HepG2 (cell line): ENCODE measurements around the gene MRPL20. TPM values are rescaled to one million over a fixed set of nuclear protein-coding genes. Genes with fewer than 3 reads are reported as not detected.

ENCODE experiments used
- ATAC-seq: fragments of 200-7000 bp; cut with Tn5 transposase; 3 replicates; pipeline ENCODE4 v1.9.1; 2020; ENCODE audit warnings: mild to moderate bottlenecking, moderate library complexity
- BruUV-seq: library from RNA; stranded (reverse); fragments of 400-500 nt; replicated peaks from 2 replicates; lab custom pipeline; 2021; lab: Mats Ljungman, UMichigan
- CTCF ChIA-PET: fragments of 300-600 bp; formaldehyde crosslinking; extraction: SDS; loops from one replicate; lab custom pipeline; 2021; ENCODE audit warnings: low total read pairs, inconsistent platforms, low intra/inter-chr PET ratio; lab: Yijun Ruan, JAX
- POLR2A ChIA-PET: fragments of 350-600 bp; sonication (Branson Sonifier 250); formaldehyde crosslinking; loops from one replicate; lab custom pipeline; 2020; ENCODE audit warnings: antibody characterized with exemption, inconsistent platforms; lab: Yijun Ruan, JAX
- DNase-seq: peaks from one replicate; pipeline ENCODE4 v3.0.0-alpha.2; 2015; ENCODE audit warnings: low spot score
- FAIRE-seq: peaks from 3 replicates; lab custom pipeline; 2011; peaks lifted over from hg19 to GRCh38; lab: Jason Lieb, UNC
- H2AFZ ChIP-seq: one replicate; pipeline ENCODE4 v1.6.1; 2011; ENCODE audit warnings: low read length, inconsistent platforms
- H3K27ac ChIP-seq: fragments of 300-600 bp; 3 replicates; pipeline ENCODE4 v1.8.0; 2011; ENCODE audit warnings: mixed run types, mild to moderate bottlenecking, mixed read lengths, low read length, inconsistent platforms; ENCODE audit not compliant: insufficient read depth; ENCODE audit errors: extremely low read length
- H3K27me3 ChIP-seq, 2 experiments: fragments of 200-600 bp in 1 of 2; 2 replicates in 1 of 2; 3 replicates in 1 of 2; pipeline versions ENCODE4 v1.6.0 to v1.8.0; 2011; ENCODE audit warnings: low read length in 2 of 2, mild to moderate bottlenecking in 2 of 2, moderate library complexity in 2 of 2, inconsistent platforms in 1 of 2; ENCODE audit not compliant: insufficient read depth in 2 of 2, control insufficient read depth in 1 of 2
- H3K36me3 ChIP-seq, 2 experiments: fragments of 200-600 bp in 1 of 2; replicated peaks in 1 of 2; 2 replicates in 1 of 2; 3 replicates in 1 of 2; pipeline versions ENCODE4 v1.5.1 to v1.8.0; 2011; ENCODE audit warnings: low read length in 2 of 2, inconsistent platforms in 1 of 2; ENCODE audit not compliant: insufficient read depth in 2 of 2, control insufficient read depth in 1 of 2
- H3K4me1 ChIP-seq: 2 replicates; pipeline ENCODE4 v1.5.1; 2012; ENCODE audit warnings: low read length, inconsistent platforms; ENCODE audit not compliant: insufficient read depth
- H3K4me2 ChIP-seq: 2 replicates; pipeline ENCODE4 v1.6.0; 2011; ENCODE audit warnings: low read depth, low read length, inconsistent platforms
- H3K4me3 ChIP-seq, 3 experiments: fragments of 200-600 bp in 1 of 3; sonication (generic), shearing (Covaris generic) in 1 of 3; replicated peaks in 1 of 3; 2 replicates each; pipeline ENCODE4 v1.5.1; 2011 to 2016; ENCODE audit warnings: low read length in 3 of 3, inconsistent platforms in 2 of 3, low read depth in 2 of 3, mild to moderate bottlenecking in 2 of 3, control low read depth in 1 of 3, mixed read lengths in 1 of 3; ENCODE audit not compliant: insufficient read depth in 1 of 3
- H3K79me2 ChIP-seq: one replicate; pipeline ENCODE4 v1.6.1; 2011; ENCODE audit warnings: low read length, inconsistent platforms; ENCODE audit not compliant: insufficient read depth
- H3K9ac ChIP-seq: 2 replicates; pipeline ENCODE4 v1.6.0; 2011; ENCODE audit warnings: mild to moderate bottlenecking, low read depth, low read length, inconsistent platforms; ENCODE audit not compliant: insufficient read depth
- H3K9me3 ChIP-seq: 2 replicates; pipeline ENCODE4 v1.5.1; 2012; ENCODE audit warnings: mild to moderate bottlenecking, low read length
- H4K20me1 ChIP-seq: 2 replicates; pipeline ENCODE4 v1.6.0; 2011; ENCODE audit warnings: inconsistent platforms, mild to moderate bottlenecking, low read length, moderate library complexity; ENCODE audit not compliant: insufficient read depth
- BORCS8-MEF2B ChIP-seq: sonication (generic); formaldehyde crosslinking; IDR thresholded peaks from 2 replicates; pipeline ENCODE4 v1.8.0; 2022; ENCODE audit warnings: mild to moderate bottlenecking, missing genetic modification reagents
- LBX2 ChIP-seq: sonication (generic); formaldehyde crosslinking; IDR thresholded peaks from 2 replicates; pipeline ENCODE4 v1.5.0; 2020; ENCODE audit warnings: missing genetic modification reagents, mild to moderate bottlenecking, borderline replicate concordance
- MED1 ChIP-seq: sonication (generic); formaldehyde crosslinking; IDR thresholded peaks from 2 replicates; pipeline ENCODE4 v1.4.0; 2020; ENCODE audit warnings: missing genetic modification reagents
- POLR2G ChIP-seq: fragments of 200-400 bp; formaldehyde crosslinking; IDR thresholded peaks from 2 replicates; pipeline ENCODE4 v1.6.1; 2018; ENCODE audit warnings: mild to moderate bottlenecking, low read depth, low read length, moderate library complexity
- SATB2 ChIP-seq: sonication (generic); formaldehyde crosslinking; IDR thresholded peaks from 2 replicates; pipeline ENCODE4 v1.5.0; 2020; ENCODE audit warnings: missing genetic modification reagents
- ZBTB7B ChIP-seq: sonication (generic); formaldehyde crosslinking; IDR thresholded peaks from 2 replicates; pipeline ENCODE4 v1.4.0; 2020; ENCODE audit warnings: missing genetic modification reagents
- ZXDC ChIP-seq: sonication (generic); formaldehyde crosslinking; IDR thresholded peaks from 2 replicates; pipeline ENCODE4 v1.5.0; 2020; ENCODE audit warnings: mild to moderate bottlenecking, missing genetic modification reagents
- WGBS: methylation state at CpG from one replicate; pipeline ENCODE4 v1.1.6; 2017; ENCODE audit warnings: low lambda C conversion rate; 5-methylcytosine and 5-hydroxymethylcytosine counted together
- in situ Hi-C: cut with HindIII; loops from 2 replicates; pipeline ENCODE4 v1.10.0; 2017; ENCODE audit warnings: low pct_unique_long_range_greater_than_20kb; ENCODE audit not compliant: extremely low pct_ligation_motif_present
- intact Hi-C: fragments of 100-400 bp; cut with micrococcal nuclease; formaldehyde crosslinking; loops from one replicate; pipeline ENCODE4 v1.10.0; 2022; ENCODE audit not compliant: unreplicated experiment
- polyA plus RNA-seq, 8 experiments: library from polyadenylated mRNA; depleted of rRNA in 3 of 8; stranded (reverse) in 7 of 8; unstranded in 1 of 8; fragments of >200 nt; fragmentation: Illumina TruSeq in 4 of 8; extraction: Trizol in 4 of 8; gene quantifications; 2 replicates each; pipeline versions ENCODE4 v1.2.1 to v1.2.3, GENCODE V29; 2011 to 2016; ENCODE audit warnings: low read depth in 4 of 8, missing spikeins in 1 of 8, mixed read lengths in 1 of 8; ENCODE audit not compliant: insufficient read depth in 1 of 8
- total RNA-seq, 5 experiments: library from RNA; depleted of rRNA; stranded (reverse); fragments of >200 nt; fragmentation: Illumina TruSeq; extraction: Trizol; gene quantifications; 2 replicates each; pipeline ENCODE4 v1.2.3, GENCODE V29; 2016; ENCODE audit warnings: low read depth in 1 of 5
- TF ChIP-seq, protein P1 (sequence below): sonication (generic); formaldehyde crosslinking; IDR thresholded peaks from 2 replicates; pipeline ENCODE4 v1.4.0; 2020; ENCODE audit warnings: mild to moderate bottlenecking, missing genetic modification reagents

Gene MRPL20
- total and polyA plus RNA-seq, 2 of the 13 experiments (the other 11 are each of a cell fraction or from before 2014, with no cell fraction given) = 59.2 to 127 TPM

DNA sequence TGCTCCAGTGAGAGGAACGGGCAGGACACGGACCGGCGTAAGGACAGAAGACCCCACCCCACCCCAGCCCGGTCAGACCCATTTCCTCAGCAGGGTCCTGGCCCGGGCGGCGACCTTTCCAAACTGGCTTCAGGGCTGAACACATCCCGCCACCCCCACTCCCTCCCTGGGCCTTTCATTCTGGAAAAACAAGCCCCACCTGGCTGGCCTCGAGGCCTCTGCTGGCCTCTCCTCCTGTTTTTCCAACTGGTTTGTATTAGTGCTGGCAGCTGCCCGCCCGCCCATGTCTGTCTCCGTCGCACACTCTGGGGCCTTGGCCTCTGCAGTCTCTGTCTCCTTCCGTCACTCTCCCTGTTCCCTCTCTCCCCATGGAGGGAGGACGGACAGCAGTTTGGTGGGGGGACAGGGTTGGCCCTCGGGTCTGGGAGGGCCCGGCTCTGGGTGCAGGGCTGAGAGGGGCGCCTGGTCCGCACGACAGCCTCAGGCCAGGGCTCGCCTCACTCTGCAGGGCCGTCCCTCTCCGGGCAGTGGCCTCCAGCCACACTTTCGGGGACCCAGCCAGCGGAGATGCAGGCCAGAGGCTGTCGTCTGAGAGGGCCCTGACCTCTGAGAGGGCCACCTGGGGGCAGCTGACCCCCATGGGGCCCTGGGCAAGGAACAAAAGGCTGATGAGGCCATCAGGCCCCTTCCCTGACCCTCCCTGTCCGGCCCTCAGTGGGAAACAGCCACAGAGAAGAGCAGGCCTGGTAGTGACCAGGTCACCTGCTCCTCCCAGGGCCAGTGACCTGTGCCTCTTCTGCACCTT is 47.2 kb downstream of the MRPL20 start:
- peaks cover 4% of the 10 kb centered on the region for H3K79me2 ChIP-seq
- peak; percentile 50 for DNase-seq
- H3K4me2 ChIP-seq = peak overlapping the region; percentile 92
- peak overlapping the region; percentile 69 to 74 (median 71) for H3K4me3 ChIP-seq
- ATAC-seq = peak; percentile 56
- H3K9me3 ChIP-seq = no peaks in the 10 kb centered on the region
- BruUV-seq = TSS peak; percentile 38
- intact Hi-C loops (no loop called here), in situ Hi-C loops (no loop called here)
- H3K27ac ChIP-seq = peak overlapping the region; percentile 88
- no peaks in the 10 kb centered on the region for H3K27me3 ChIP-seq
- H3K4me1 ChIP-seq = peaks cover 57% of the 10 kb centered on the region
- no peaks in the 10 kb centered on the region for H4K20me1 ChIP-seq
- ChIA-PET POLR2A (interaction anchor here (1.0 to 4.0 kb wide), 6 partner anchors 8 to 71 kb away, joined by 3 to 38 read pairs (median 14); partner anchors contain the start of genes AURKAIP1, CCNL2 and DVL1), CTCF (no interaction called here)
- H3K9ac ChIP-seq = peak overlapping the region; percentile 80
- FAIRE-seq = no peak
- no peak overlapping the region for H2AFZ ChIP-seq
- no peaks in the 10 kb centered on the region for H3K36me3 ChIP-seq
- 6% methylated on average over 14 of the region's 28 CpGs for WGBS
- TF ChIP-seq ZXDC (CRISPR knock-in tag) (no peak), ZBTB7B (peak; percentile 77), BORCS8-MEF2B (peak; percentile 55), SATB2 (peak; percentile 50; the same call in 1 of the 2 replicates), LBX2 (CRISPR knock-in tag) (peak; percentile 46; the same call in 1 of the 2 replicates), MED1 (CRISPR knock-in tag) (peak; percentile 70), POLR2G (peak; percentile 64; the same call in 1 of the 2 replicates)
- TF ChIP-seq, protein P1, sequence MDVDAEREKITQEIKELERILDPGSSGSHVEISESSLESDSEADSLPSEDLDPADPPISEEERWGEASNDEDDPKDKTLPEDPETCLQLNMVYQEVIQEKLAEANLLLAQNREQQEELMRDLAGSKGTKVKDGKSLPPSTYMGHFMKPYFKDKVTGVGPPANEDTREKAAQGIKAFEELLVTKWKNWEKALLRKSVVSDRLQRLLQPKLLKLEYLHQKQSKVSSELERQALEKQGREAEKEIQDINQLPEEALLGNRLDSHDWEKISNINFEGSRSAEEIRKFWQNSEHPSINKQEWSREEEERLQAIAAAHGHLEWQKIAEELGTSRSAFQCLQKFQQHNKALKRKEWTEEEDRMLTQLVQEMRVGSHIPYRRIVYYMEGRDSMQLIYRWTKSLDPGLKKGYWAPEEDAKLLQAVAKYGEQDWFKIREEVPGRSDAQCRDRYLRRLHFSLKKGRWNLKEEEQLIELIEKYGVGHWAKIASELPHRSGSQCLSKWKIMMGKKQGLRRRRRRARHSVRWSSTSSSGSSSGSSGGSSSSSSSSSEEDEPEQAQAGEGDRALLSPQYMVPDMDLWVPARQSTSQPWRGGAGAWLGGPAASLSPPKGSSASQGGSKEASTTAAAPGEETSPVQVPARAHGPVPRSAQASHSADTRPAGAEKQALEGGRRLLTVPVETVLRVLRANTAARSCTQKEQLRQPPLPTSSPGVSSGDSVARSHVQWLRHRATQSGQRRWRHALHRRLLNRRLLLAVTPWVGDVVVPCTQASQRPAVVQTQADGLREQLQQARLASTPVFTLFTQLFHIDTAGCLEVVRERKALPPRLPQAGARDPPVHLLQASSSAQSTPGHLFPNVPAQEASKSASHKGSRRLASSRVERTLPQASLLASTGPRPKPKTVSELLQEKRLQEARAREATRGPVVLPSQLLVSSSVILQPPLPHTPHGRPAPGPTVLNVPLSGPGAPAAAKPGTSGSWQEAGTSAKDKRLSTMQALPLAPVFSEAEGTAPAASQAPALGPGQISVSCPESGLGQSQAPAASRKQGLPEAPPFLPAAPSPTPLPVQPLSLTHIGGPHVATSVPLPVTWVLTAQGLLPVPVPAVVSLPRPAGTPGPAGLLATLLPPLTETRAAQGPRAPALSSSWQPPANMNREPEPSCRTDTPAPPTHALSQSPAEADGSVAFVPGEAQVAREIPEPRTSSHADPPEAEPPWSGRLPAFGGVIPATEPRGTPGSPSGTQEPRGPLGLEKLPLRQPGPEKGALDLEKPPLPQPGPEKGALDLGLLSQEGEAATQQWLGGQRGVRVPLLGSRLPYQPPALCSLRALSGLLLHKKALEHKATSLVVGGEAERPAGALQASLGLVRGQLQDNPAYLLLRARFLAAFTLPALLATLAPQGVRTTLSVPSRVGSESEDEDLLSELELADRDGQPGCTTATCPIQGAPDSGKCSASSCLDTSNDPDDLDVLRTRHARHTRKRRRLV (CRISPR knock-in tag) = peak; percentile 49; the same call in 1 of the 2 replicates
